Left cardiac atrium (tissue), 4 donors: Measurements from ENCODE around the gene RIN2. TPM values are rescaled to one million over a fixed set of nuclear protein-coding genes. Genes with fewer than 3 reads are reported as not detected.
"Not testable (repeated sequence)": the region's sequence is repeated elsewhere in the genome, so short reads cannot be mapped to it uniquely, and the experiment has no call there.

Experiments used
- ATAC-seq, 2 donors: fragments of 200-7000 bp; cut with Tn5 transposase; one replicate each; pipeline ENCODE4 v1.9.1; 2020; ENCODE audit warnings: mild to moderate bottlenecking in 2 of 2, moderate library complexity in 2 of 2
- DNase-seq: peaks from one replicate; pipeline ENCODE4 v3.0.0-alpha.2; 2020
- intact Hi-C, 2 donors: fragments of 100-400 bp; cut with DNase I; formaldehyde crosslinking; loops; one replicate each; pipeline versions ENCODE4 v1.14.1 to v1.15.1; 2022 to 2023
- total RNA-seq, 2 donors: library from RNA; stranded (reverse); fragmentation: NEBNext Ultra II Directional; extraction: Animal tissue kit (Norgen Biotek cat#: 25700); gene quantifications; one replicate each; pipeline ENCODE4 v1.2.1, GENCODE V29; 2021
- donor health status: DM: no; HTN: yes; CAD: no.
- donor health status: DM: no; HTN: yes; CAD: no; lungs with severe emphysema.
- donor health status: DM: yes; HTN: yes; CAD: no.
- donor health status: Dilated cardiomyopathy.

The RIN2 gene
- total RNA-seq, 2 donors from 2014 or later, result 43.9 to 50.1 TPM

- ATAC-seq (peak; percentile 97 to 98), DNase-seq (peak; percentile 82)
- intact Hi-C loops, result loop anchor here in 1 of 2 donors (5.0 kb wide), 1 partner anchor 38 kb away; no protein-coding TSS in a partner anchor
Observed at GRCh38 chr20:19735446-19735845, 22.6 kb upstream of the RIN2 start.

- ATAC-seq (peak; percentile 31 to 72), DNase-seq (no peak)
- intact Hi-C loops, result loop anchor here in 1 of 2 donors (5.0 kb wide), 1 partner anchor 40 kb away; no protein-coding TSS in a partner anchor
Observed at GRCh38 chr20:19737025-19737424, 21.0 kb upstream of the RIN2 start.

- ATAC-seq (no peak), DNase-seq (no peak)
- intact Hi-C loops, result loop anchor here in 1 of 2 donors (5.0 kb wide), 1 partner anchor 42 kb away; no protein-coding TSS in a partner anchor
Observed at GRCh38 chr20:19738951-19739350, 19.1 kb upstream of the RIN2 start.

- intact Hi-C loops, result loop anchor here in 1 of 2 donors (5.0 kb wide), 1 partner anchor 42 kb away; no protein-coding TSS in a partner anchor
- ATAC-seq (no peak), DNase-seq (no peak)
Observed at GRCh38 chr20:19739351-19739750, 18.7 kb upstream of the RIN2 start.

- ATAC-seq, result no peak
- intact Hi-C loops, result loop anchor here in 1 of 2 donors (10.0 kb wide), 1 partner anchor 46 kb away; no protein-coding TSS in a partner anchor
- DNase-seq, result no peak
Observed at GRCh38 chr20:19740512-19740911, 17.5 kb upstream of the RIN2 start.

GRCh38 chr20:19741924-19742323, 16.1 kb upstream of the RIN2 start:
- no peak for DNase-seq
- no peak for ATAC-seq
- intact Hi-C loops, result loop anchor here in 1 of 2 donors (10.0 kb wide), 1 partner anchor 47 kb away; no protein-coding TSS in a partner anchor

GRCh38 chr20:19742974-19743639, 15.0 kb upstream of the RIN2 start:
- intact Hi-C loops, result loop anchor here in 1 of 2 donors (10.0 kb wide), 1 partner anchor 48 kb away; no protein-coding TSS in a partner anchor
- DNase-seq (no peak), ATAC-seq (no peak)

- DNase-seq, result no peak
- no peak for ATAC-seq
- intact Hi-C loops, result loop anchor here in 1 of 2 donors (10.0 kb wide), 1 partner anchor 49 kb away; no protein-coding TSS in a partner anchor
Observed at GRCh38 chr20:19743640-19743995, 14.4 kb upstream of the RIN2 start.

GRCh38 chr20:19745106-19745505, 13.0 kb upstream of the RIN2 start:
- ATAC-seq (no peak), DNase-seq (no peak)
- intact Hi-C loops, result loop anchor here in 1 of 2 donors (10.0 kb wide), 1 partner anchor 50 kb away; no protein-coding TSS in a partner anchor

GRCh38 chr20:19745584-19745983, 12.5 kb upstream of the RIN2 start:
- ATAC-seq, result no peak
- intact Hi-C loops, result loop anchor here in 1 of 2 donors (10.0 kb wide), 1 partner anchor 51 kb away; no protein-coding TSS in a partner anchor

GRCh38 chr20:19746396-19746795, 11.7 kb upstream of the RIN2 start:
- DNase-seq (no peak), ATAC-seq (no peak)
- intact Hi-C loops, result loop anchor here in 1 of 2 donors (10.0 kb wide), 1 partner anchor 52 kb away; no protein-coding TSS in a partner anchor

More at GRCh38 chr20:19745584-19745983, 12.5 kb upstream of the RIN2 start:
- DNase-seq, result no peak

GRCh38 chr20:19747903-19748302, 10.2 kb upstream of the RIN2 start:
- DNase-seq (no peak), ATAC-seq (no peak)
- intact Hi-C loops, result loop anchor here in 1 of 2 donors (10.0 kb wide), 1 partner anchor 53 kb away; no protein-coding TSS in a partner anchor

GRCh38 chr20:19748681-19749080, 9.4 kb upstream of the RIN2 start:
- ATAC-seq, result no peak
- DNase-seq, result no peak
- intact Hi-C loops, result loop anchor here in 1 of 2 donors (10.0 kb wide), 1 partner anchor 54 kb away; no protein-coding TSS in a partner anchor

GRCh38 chr20:19749618-19750071, 8.4 kb upstream of the RIN2 start:
- DNase-seq (no peak), ATAC-seq (no peak)

GRCh38 chr20:19750101-19750606, 7.9 kb upstream of the RIN2 start:
- ATAC-seq, result no peak
- DNase-seq, result no peak
- intact Hi-C loops, result no loop called here

More at GRCh38 chr20:19749618-19750071, 8.4 kb upstream of the RIN2 start:
- intact Hi-C loops, result loop anchor here in 1 of 2 donors (10.0 kb wide), 1 partner anchor 55 kb away; no protein-coding TSS in a partner anchor

GRCh38 chr20:19750907-19751636, 7.0 kb upstream of the RIN2 start:
- intact Hi-C loops, result no loop called here
- DNase-seq (no peak), ATAC-seq (peak in 1 of 2 donors; percentile 42)

- intact Hi-C loops, DNase-seq, ATAC-seq: not testable (repeated sequence)
Observed at GRCh38 chr20:19754201-19754600, 3.9 kb upstream of the RIN2 start.

GRCh38 chr20:19756761-19757486, 1.1 kb upstream of the RIN2 start:
- ATAC-seq, result no peak
- intact Hi-C loops, result loop anchor here in 1 of 2 donors (2.0 kb wide), 1 partner anchor 66 kb away; no protein-coding TSS in a partner anchor
- DNase-seq, result no peak
